Liver (tissue), 9 donors: ENCODE data around the gene PIM1. TPM values are rescaled to one million over a fixed set of nuclear protein-coding genes. Genes with fewer than 3 reads are reported as not detected.

Source experiments
- DNase-seq: peaks from one replicate; pipeline ENCODE4 v3.0.0-alpha.2; 2017; ENCODE audit warnings: low spot score
- H3K27ac ChIP-seq, 2 donors: one replicate each; pipeline ENCODE4 v1.7.0; 2013; ENCODE audit warnings: inconsistent platforms in 2 of 2, low read length in 2 of 2, control low read depth in 1 of 2, low read depth in 1 of 2, mild to moderate bottlenecking in 1 of 2
- H3K27me3 ChIP-seq, 4 donors: one replicate each; pipeline versions ENCODE4 v1.6.1 to v1.7.0; 2013; ENCODE audit warnings: low read length in 3 of 4, inconsistent platforms in 1 of 4, mild to moderate bottlenecking in 1 of 4, moderate library complexity in 1 of 4; ENCODE audit not compliant: control insufficient read depth in 4 of 4, insufficient read depth in 4 of 4
- H3K36me3 ChIP-seq, 4 donors: one replicate each; pipeline versions ENCODE4 v1.6.1 to v1.7.0; 2013; ENCODE audit warnings: low read length in 3 of 4, mild to moderate bottlenecking in 3 of 4, low read depth in 1 of 4, moderate library complexity in 1 of 4; ENCODE audit not compliant: control insufficient read depth in 4 of 4, insufficient read depth in 3 of 4
- H3K4me1 ChIP-seq, 4 donors: one replicate each; pipeline versions ENCODE4 v1.6.1 to v1.7.0; 2013; ENCODE audit warnings: low read length in 3 of 4, mild to moderate bottlenecking in 3 of 4, moderate library complexity in 1 of 4; ENCODE audit not compliant: control insufficient read depth in 4 of 4, insufficient read depth in 4 of 4
- H3K4me3 ChIP-seq, 3 donors: one replicate each; pipeline versions ENCODE4 v1.6.1 to v1.7.0; 2013; ENCODE audit warnings: low read length in 3 of 3, control low read depth in 1 of 3, low read depth in 1 of 3, mild to moderate bottlenecking in 1 of 3
- H3K9ac ChIP-seq, 2 donors: one replicate each; pipeline ENCODE4 v1.7.0; 2013; ENCODE audit warnings: low read length in 2 of 2, mild to moderate bottlenecking in 2 of 2, moderate library complexity in 2 of 2, control low read depth in 1 of 2, low read depth in 1 of 2
- H3K9me3 ChIP-seq, 4 donors: one replicate each; pipeline versions ENCODE4 v1.6.1 to v1.7.0; 2013; ENCODE audit warnings: low read length in 3 of 4; ENCODE audit not compliant: control insufficient read depth in 4 of 4
- ATF3 ChIP-seq: IDR thresholded peaks from 2 replicates; pipeline ENCODE4 v1.6.1; 2016; ENCODE audit warnings: antibody characterized with exemption
- CTCF ChIP-seq: fragments of 150-350 bp; IDR thresholded peaks from 2 replicates; pipeline ENCODE4 v1.5.1; 2017; ENCODE audit warnings: improper control_type of control experiment, low read depth, low read length; ENCODE audit not compliant: missing input control
- EGR1 ChIP-seq, 2 donors: IDR thresholded peaks; 2 replicates each; pipeline ENCODE4 v1.6.1; 2016 to 2018; ENCODE audit warnings: antibody characterized with exemption in 2 of 2, low read depth in 2 of 2
- FOXA1 ChIP-seq: IDR thresholded peaks from 2 replicates; pipeline ENCODE4 v1.6.1; 2016; ENCODE audit warnings: antibody characterized with exemption
- FOXA2 ChIP-seq: IDR thresholded peaks from 2 replicates; pipeline ENCODE4 v1.6.1; 2016; ENCODE audit warnings: antibody characterized with exemption
- GABPA ChIP-seq, 2 donors: IDR thresholded peaks in 1 of 2; conservative IDR thresholded peaks in 1 of 2; 2 replicates each; pipeline ENCODE4 v1.6.1; 2016; ENCODE audit warnings: antibody characterized with exemption in 2 of 2, mild to moderate bottlenecking in 1 of 2, moderate library complexity in 1 of 2
- HNF4A ChIP-seq, 2 donors: conservative IDR thresholded peaks; 2 replicates each; pipeline ENCODE4 v1.6.1; 2016; ENCODE audit warnings: antibody characterized with exemption in 2 of 2, mild to moderate bottlenecking in 2 of 2
- HNF4G ChIP-seq: IDR thresholded peaks from 2 replicates; pipeline ENCODE4 v1.6.1; 2016; ENCODE audit warnings: antibody characterized with exemption
- JUND ChIP-seq, 2 donors: IDR thresholded peaks; 2 replicates each; pipeline ENCODE4 v1.6.1; 2016; ENCODE audit warnings: antibody characterized with exemption in 2 of 2
- MAX ChIP-seq: IDR thresholded peaks from 2 replicates; pipeline ENCODE4 v1.6.1; 2016; ENCODE audit warnings: antibody characterized with exemption
- NR2F2 ChIP-seq: IDR thresholded peaks from 2 replicates; pipeline ENCODE4 v1.6.1; 2016; ENCODE audit warnings: antibody characterized with exemption
- RAD21 ChIP-seq, 2 donors: IDR thresholded peaks; 2 replicates each; pipeline ENCODE4 v1.6.1; 2016; ENCODE audit warnings: antibody characterized with exemption in 2 of 2, mild to moderate bottlenecking in 2 of 2
- REST ChIP-seq: IDR thresholded peaks from 2 replicates; pipeline ENCODE4 v1.6.1; 2016; ENCODE audit warnings: antibody characterized with exemption, mild to moderate bottlenecking
- RXRA ChIP-seq, 2 donors: IDR thresholded peaks; 2 replicates each; pipeline ENCODE4 v1.6.1; 2017 to 2018; ENCODE audit warnings: antibody characterized with exemption in 2 of 2, mild to moderate bottlenecking in 1 of 2
- SP1 ChIP-seq: IDR thresholded peaks from 2 replicates; pipeline ENCODE4 v1.6.1; 2018; ENCODE audit warnings: antibody characterized with exemption, mild to moderate bottlenecking
- TAF1 ChIP-seq: conservative IDR thresholded peaks from 2 replicates; pipeline ENCODE4 v1.6.1; 2016; ENCODE audit warnings: antibody characterized with exemption, mild to moderate bottlenecking
- YY1 ChIP-seq: IDR thresholded peaks from 2 replicates; pipeline ENCODE4 v1.6.1; 2016; ENCODE audit warnings: antibody characterized with exemption, mild to moderate bottlenecking
- ZBTB33 ChIP-seq: IDR thresholded peaks from 2 replicates; pipeline ENCODE4 v1.6.1; 2016; ENCODE audit warnings: antibody characterized with exemption
- WGBS: extraction: QIAGEN DNeasy Blood & Tissue Kit; methylation state at CpG from one replicate; pipeline ENCODE4 v1.1.7; 2013; 5-methylcytosine and 5-hydroxymethylcytosine counted together
- polyA plus RNA-seq, 2 donors: library from polyadenylated mRNA; stranded (reverse) in 1 of 2; unstranded in 1 of 2; fragments of 200-250 nt in 1 of 2; fragments of >200 nt in 1 of 2; fragmentation: Nextera tagmentation in 1 of 2; extraction: Ambion mirVana in 1 of 2; gene quantifications; one replicate each; pipeline versions ENCODE4 v1.2.1 to v1.2.3, GENCODE V29; 2013 to 2015
- total RNA-seq, 2 donors: library from RNA; depleted of rRNA; stranded (reverse); fragments of >200 nt; gene quantifications; one replicate each; pipeline ENCODE4 v1.2.3, GENCODE V29; 2014
- donor health status: healthy.
- donor health status: healthy.
- donor health status: healthy.
- donor health status: healthy.
- donor health status: healthy.

The PIM1 gene
- total RNA-seq (100 to 1,000 TPM in 1 of 2 donors, 10 to 100 TPM in 1; 10.9 to 141 TPM), polyA plus RNA-seq (10 to 100 TPM in 1 of 2 donors, 1 to 10 TPM in 1; 5.5 to 10.4 TPM)

GRCh38 chr6:37169496-37170272 is at the start of gene PIM1:
Gene PIM1 (plus strand): TSS chr6:37170152. CDS start chr6:37170576, 424 bp downstream.
- peaks cover 15 to 22% (median 20%) of the 10 kb centered on the region in 4 donors for H3K36me3 ChIP-seq
- DNase-seq: peak; percentile 100
- peaks cover 3 to 17% (median 6%) of the 10 kb centered on the region in 4 donors for H3K4me1 ChIP-seq
- TF ChIP-seq RAD21 (IDR thresholded peaks at IDR 0.05) (peak; percentile 8 to 48), ZBTB33 (peak; percentile 71), TAF1 (peak; percentile 46), YY1 (peak; percentile 85), EGR1 (IDR thresholded peaks at IDR 0.05; ENCODE audit: low read depth in 2 of 2) (peak; percentile 28 to 32), CTCF (no peak), MAX (no peak), FOXA2 (no peak), NR2F2 (no peak), ATF3 (no peak), FOXA1 (peak; percentile 49), HNF4A (conservative IDR thresholded peaks at IDR 0.05) (peak in 1 of 2 donors; percentile 54), SP1 (peak; percentile 82), GABPA (IDR thresholded peaks at IDR 0.05 in 1 of 2, conservative IDR thresholded peaks at IDR 0.05 in 1 of 2) (peak in 1 of 2 donors; percentile 36), REST (peak; percentile 80), HNF4G (peak; percentile 6), RXRA (IDR thresholded peaks at IDR 0.05) (peak; percentile 56 to 67), JUND (IDR thresholded peaks at IDR 0.05) (peak in 1 of 2 donors; percentile 40)
- H3K9ac ChIP-seq: peak within 1 kb of the TSS; percentile 85 to 89
- no peaks in the 10 kb centered on the region for H3K9me3 ChIP-seq
- H3K4me3 ChIP-seq: peak within 1 kb of the TSS; percentile 84 to 97 (median 94)
- WGBS: under 1% methylated on average over 90 of the region's 90 CpGs
- H3K27me3 ChIP-seq: no peaks in the 10 kb centered on the region
- peak within 1 kb of the TSS; percentile 92 to 96 for H3K27ac ChIP-seq
